ENCODE results near the gene DNM1.
"Not testable (repeated sequence)": the region's sequence is repeated elsewhere in the genome, so short reads cannot be mapped to it uniquely, and the experiment has no call there.

Gene DNM1

DNA sequence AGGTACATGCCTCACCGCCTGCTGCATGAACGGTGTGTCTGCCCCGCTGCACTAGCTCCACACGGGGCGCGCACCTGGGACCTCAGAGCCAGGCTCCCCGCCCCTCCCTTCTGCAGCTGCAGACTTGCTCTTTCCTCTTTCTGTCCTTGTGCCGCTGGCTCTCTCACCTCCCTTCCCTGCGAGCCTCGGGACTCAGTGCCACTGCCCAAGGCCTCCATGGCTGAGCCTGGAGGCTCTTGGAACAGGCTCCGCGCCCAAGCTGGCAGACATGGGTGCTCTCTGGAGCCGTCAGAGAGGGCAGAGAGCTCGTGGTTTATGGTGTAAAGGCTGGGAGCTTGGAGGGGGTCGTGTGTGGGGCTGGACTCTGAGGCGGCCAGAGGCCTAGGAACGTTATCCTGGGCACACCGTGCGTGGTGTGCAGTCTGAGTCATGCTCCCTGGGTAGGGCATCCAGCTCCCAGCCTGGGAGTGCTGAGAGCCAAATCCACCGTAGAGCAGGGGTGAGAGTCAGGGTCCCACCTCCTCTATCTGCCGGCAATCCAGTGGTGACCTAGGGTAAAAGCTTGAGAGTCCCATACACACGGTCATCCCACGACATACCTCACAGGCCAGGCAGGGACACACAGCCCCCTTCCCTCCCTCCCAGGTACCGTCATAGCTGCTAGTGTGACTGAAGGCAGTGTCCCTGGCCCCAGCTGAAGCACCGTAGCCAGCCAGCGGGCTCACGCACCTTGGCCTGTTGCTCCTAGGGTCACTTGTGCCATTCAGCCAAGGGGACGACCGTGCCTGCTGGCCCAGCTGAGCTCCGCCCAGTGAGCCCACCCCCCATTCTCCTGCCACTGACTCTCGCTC, 50.2 kb downstream of the DNM1 start:
- DNase-seq, result no peak

DNA sequence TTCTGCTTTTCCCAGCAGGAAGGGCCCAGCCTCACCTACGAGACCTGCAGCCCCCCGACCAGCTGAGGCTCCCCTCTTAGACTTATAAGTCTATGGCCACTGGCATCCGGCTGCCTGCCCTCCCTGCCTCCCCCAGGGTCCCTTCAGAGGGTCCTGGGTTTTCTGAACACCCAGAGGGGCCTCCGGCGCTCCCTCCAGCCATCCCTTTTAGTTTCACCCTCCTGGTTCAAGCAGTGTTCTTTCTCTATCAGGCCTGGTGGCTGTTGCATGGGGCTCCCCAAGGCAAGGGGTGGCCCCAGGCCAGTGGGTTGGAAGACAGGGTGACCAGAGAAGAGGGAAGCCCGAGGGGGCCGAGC, 50.8 kb downstream of the DNM1 start:
- no peak for DNase-seq

- no peak for DNase-seq
These were observed 51.2 kb downstream of the DNM1 start for GRCh38 chr9:128254362-128254761.

DNA sequence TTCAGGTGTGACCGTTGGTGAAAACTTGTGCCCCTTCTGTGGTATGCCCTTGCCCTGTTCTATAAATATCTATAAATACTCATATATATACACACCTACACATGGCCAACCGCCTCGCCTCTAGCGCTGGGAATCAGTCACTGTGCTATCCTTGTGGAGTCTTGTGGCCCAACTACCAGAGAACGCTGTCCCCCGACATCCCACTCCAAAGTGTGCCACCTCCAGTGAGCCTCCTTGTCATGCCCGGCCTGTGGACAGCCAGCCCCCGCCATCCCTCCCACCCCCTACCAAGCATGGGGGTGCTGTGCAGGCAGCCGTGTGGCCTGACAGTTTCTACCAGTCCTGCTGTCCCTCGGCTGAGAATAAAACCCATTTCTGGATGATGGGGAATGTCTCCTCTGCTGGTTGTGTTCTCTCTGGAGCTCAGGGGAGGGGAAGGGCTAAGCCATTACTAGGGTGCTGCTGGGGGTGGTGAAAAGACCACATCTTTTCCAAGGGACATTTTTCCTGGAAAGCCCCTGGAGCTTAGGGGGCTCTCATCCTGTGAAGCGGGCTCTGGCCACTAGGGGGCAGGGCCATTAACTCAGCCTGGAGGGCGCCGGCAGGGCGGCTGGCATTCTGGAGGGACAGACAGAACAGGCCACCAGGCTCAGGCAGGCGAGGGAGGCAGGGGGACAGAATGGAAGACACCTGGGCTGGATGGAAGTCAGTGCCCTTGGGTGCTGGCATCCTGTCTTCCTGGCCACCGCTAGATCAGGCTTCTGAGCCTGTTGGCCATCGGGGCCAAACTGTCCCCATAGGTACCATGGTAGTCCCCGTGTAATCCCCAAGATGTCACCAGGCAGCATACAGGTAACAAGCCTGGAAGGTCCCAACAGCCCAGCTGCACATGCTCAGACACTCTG, 51.9 kb downstream of the DNM1 start:
- peak; percentile 47 for DNase-seq

GRCh38 chr9:128257086-128257825, 54.1 kb downstream of the DNM1 start:
- no peak for DNase-seq

GRCh38 chr9:128257907-128258306, 54.7 kb downstream of the DNM1 start:
- DNase-seq, result no peak

- no peak for DNase-seq
These were observed 55.1 kb downstream of the DNM1 start for GRCh38 chr9:128258326-128258725.

- no peak for DNase-seq
These were observed 56.0 kb downstream of the DNM1 start for GRCh38 chr9:128259156-128259555.

- DNase-seq, result no peak
These were observed 57.2 kb downstream of the DNM1 start for GRCh38 chr9:128260340-128260739.

GRCh38 chr9:128262687-128263086, 59.5 kb downstream of the DNM1 start:
- DNase-seq, result no peak

- no peak for DNase-seq
These were observed 62.2 kb downstream of the DNM1 start for GRCh38 chr9:128265348-128265847.

DNA sequence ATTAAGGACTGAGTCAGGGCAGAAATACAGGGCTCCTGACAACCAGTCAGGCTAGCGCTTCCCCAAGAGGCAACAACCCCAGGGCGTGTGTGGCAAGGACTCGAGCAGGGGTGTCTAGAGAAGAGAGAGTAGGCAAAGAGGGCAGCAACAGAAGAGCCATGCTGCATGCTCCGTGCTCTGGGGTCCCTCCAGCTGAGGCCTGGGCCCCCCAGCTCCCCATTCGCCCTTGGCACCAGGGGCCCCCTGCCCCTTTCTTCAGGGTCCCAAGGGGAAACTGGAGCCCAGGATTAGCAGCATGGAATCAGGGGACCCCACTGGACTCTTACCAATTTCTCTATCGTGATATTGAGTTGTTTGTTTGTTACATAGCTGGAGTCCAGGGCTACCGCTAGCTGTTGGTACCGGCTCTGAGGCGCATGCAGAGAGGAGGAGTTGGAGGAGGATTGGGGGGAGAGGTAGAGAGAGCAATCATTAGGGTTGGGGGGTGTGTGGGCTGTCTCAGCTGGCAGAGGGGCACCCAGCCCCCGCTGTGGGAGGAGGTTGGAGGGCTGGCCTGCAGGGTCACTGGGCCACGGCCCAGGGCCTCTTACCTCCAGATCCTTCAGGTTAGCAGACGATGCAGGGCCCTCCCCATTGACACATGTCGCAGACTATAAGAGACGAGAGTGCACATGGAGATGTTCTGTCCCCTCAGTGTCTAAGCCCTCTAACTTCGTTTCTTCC, 63.9 kb downstream of the DNM1 start:
- no peak for DNase-seq

- no peak for DNase-seq
These were observed 67.9 kb downstream of the DNM1 start for GRCh38 chr9:128271112-128271511.

GRCh38 chr9:128271512-128271911, 68.3 kb downstream of the DNM1 start:
- DNase-seq, result no peak

GRCh38 chr9:128274245-128274644, 71.1 kb downstream of the DNM1 start:
- no peak for DNase-seq

DNA sequence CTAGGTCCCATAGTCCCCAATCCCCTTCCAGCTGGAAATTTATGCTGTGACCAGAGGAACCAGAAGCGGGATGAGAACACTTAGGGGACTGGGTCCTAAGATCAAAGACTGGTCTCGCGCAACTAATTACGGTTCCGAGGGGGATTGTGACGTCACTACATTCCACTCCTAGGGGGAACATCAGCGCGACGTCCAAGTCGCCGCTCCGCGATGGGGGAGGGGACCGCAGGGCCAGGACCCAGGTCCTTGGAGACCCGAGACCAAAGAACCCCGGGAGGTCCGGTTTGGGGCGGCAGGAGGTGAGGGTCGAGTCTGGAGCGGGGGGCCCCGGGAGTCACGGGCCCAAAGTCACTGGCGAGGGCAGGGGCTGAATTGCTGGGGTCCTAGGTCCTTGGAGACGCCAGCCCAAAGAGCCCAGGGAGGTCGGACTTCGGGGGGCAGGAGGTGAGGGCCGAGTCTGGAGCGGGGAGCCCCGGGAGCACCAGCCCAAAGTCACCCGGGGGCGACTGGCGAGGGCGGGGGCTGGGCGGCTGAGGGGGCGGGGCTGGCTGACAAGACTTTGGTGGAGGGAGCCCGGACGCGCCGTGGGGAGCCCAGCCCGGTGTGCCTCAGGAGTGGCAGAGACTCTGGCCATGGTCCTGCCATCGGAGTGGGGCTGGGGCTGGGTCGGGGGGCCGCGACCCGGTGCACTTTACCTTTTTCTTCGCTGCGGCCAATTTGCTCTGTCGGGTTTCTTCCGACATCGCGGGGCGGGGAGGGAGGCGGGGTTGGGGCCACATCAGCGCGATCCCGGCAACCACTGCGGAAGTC, 72.2 kb downstream of the DNM1 start, which contains the start of gene GOLGA2:
TSS of gene GOLGA2 (minus strand) at position 810 of the 810 bp plus-strand sequence. CDS start at position 779, 31 bp downstream.
- no peak for DNase-seq

GRCh38 chr9:128276008-128276573, 72.9 kb downstream of the DNM1 start, which contains the start of gene SWI5:
TSS of gene SWI5 (plus strand) at chr9:128276276.
- peak; percentile 100 for DNase-seq

- no peak for DNase-seq
These were observed 73.5 kb downstream of the DNM1 start for GRCh38 chr9:128276574-128277270.

DNA sequence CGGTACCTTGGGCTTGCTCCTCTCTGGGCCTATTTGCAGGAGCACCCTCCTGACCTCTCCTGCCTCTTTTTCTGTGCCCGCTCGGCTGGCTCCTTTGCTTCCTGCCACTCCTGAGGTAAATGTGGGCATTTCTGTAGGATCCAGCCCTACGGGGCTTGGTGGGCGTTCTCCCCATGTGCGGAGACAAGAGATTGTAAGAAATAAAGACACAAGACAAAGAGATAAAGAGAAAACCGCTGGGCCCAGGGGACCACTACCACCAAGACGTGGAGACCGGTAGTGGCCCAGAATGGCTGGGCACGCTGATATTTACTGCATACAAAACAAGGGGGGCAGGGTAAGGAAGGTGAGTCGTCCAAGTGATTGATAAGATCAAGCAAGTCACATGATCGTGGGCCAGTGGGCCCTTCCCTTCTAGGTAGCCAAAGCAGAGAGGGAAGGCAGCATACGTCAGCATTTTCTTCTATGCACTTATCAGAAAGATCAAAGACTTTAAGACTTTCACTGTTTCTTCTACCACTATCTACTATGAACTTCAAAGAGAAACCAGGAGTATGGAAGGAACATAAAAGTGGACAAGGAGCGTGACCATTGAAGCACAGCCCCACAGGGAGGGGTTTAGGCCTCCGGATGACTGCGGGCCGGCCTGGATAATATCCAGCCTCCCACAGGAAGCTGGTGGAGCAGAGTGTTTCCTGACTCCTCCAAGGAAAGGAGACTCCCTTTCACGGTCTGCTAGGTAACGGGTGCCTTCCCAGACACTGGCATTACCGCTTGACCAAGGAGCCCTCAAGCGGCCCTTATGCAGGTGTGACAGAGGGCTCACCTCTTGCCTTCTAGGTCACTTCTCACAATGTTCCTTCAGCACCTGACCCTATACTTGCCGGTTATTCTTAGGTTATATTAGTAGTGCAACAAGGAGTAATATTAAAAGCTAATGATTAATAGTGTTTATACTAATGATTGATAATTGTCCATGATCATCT, 76.2 kb downstream of the DNM1 start:
- not testable (repeated sequence) for DNase-seq

Data from activated CD4-positive, alpha-beta T cell treated with anti-CD3 and anti-CD28 coated beads for 4 hours (primary cell).